ENCODE results near the gene EPHB2. TPM values are rescaled to one million over a fixed set of nuclear protein-coding genes. Genes with fewer than 3 reads are reported as not detected.

EPHB2 gene
- total and polyA plus RNA-seq, 2 of the 4 experiments (the other 2 are of a cell fraction), result 52.3 to 58.8 TPM

DNA sequence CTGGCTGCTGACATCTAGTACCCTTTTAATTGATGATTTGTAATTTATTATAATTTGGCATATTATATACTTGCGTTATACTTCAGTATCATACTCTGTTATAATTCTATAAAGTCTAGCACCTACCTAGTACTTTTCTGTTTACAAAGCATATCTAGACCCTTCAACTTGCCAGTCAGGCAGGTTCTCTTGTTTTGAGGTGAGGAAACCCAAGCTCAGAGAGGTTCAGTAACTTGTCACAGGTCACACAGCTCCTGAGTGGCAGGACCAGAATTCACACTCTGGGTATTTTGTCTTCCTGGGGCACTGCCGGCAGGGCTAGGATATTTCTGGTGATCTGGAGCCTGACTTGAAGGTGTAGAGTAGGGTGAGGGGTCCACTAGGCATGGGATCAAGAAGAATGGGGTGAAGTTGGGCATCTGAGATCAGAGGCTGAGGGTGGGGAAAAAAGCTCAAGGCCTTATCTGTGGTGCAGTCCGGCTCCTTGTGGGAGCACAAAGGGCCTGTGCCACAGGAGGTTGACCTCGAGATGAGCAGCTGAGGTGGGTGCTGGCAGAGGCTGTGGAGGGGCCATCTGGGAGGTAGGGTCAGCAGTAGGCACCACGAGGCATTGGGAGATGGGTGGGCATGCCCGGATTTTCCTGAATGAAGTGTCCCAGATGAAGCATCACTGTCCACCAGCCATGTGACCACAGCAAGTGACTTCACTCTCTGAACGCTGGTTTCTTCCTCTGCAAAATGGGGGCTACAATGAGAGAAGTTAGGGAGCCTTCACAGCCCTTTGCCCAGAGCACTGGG is 102.6 kb downstream of the EPHB2 start:
- Histone ChIP-seq H3K14ac (replicated peaks; ENCODE audit: low read depth, low read length) (no peak overlapping the region), H2AK5ac (ENCODE audit: low read depth, low read length) (no peak overlapping the region), H3K36me3 (ENCODE audit: control insufficient read depth, insufficient read depth, low read length) (no peaks in the 10 kb centered on the region), H4K91ac (ENCODE audit: insufficient read depth, low read depth, low read length) (no peak overlapping the region), H2BK20ac (ENCODE audit: low read depth, low read length) (no peak overlapping the region), H3K4me1 (ENCODE audit: control insufficient read depth, insufficient read depth, low read length) (peaks cover 11% of the 10 kb centered on the region), H2BK15ac (ENCODE audit: low read depth, low read length) (no peak overlapping the region), H3K4ac (ENCODE audit: low read depth, low read length) (no peak overlapping the region), H2AFZ (replicated peaks; ENCODE audit: low read length, poor library complexity) (no peak overlapping the region), H3K9ac (ENCODE audit: low read depth, low read length) (no peak overlapping the region), H2BK120ac (ENCODE audit: low read depth, low read length) (no peak overlapping the region), H4K20me1 (ENCODE audit: insufficient read depth, low read length) (peaks cover 17% of the 10 kb centered on the region), H4K8ac (ENCODE audit: low read depth in 2 of 2, low read length in 2 of 2) (no peak overlapping the region), H2BK5ac (ENCODE audit: low read depth, low read length, poor library complexity, severe bottlenecking) (no peak overlapping the region), H3K9me3 (ENCODE audit: control insufficient read depth, insufficient read depth, low read length) (no peaks in the 10 kb centered on the region), H2AK9ac (replicated peaks; ENCODE audit: low read depth, low read length, poor library complexity) (no peak overlapping the region), H3K4me2 (ENCODE audit: low read depth, low read length) (no peak overlapping the region), H3K79me1 (ENCODE audit: low read depth in 1 of 2, low read length in 2 of 2) (peaks cover 12 to 68% of the 10 kb centered on the region in 2 experiments), H3K4me3 (ENCODE audit: insufficient read depth, low read depth, low read length) (no peak overlapping the region), H3K56ac (ENCODE audit: extremely low read depth, insufficient read depth, low read length) (no peak overlapping the region), H4K5ac (ENCODE audit: low read depth, low read length) (no peak overlapping the region), H3K27me3 (ENCODE audit: control insufficient read depth, insufficient read depth, low read length) (no peaks in the 10 kb centered on the region), H3K9me1 (ENCODE audit: insufficient read depth, low read length) (peaks cover 29% of the 10 kb centered on the region), H3K23ac (ENCODE audit: low read depth, low read length) (no peak overlapping the region), H3K27ac (ENCODE audit: insufficient read depth, low read length) (no peak overlapping the region), H3K18ac (ENCODE audit: low read depth, low read length) (no peak overlapping the region)
- intact Hi-C loops (cut with micrococcal nuclease) (no loop called here), in situ Hi-C loops (cut with MboI; ENCODE audit: low sequenced_read_pairs) (no loop called here), dilution Hi-C loops (cut with HindIII; ENCODE audit: low sequenced_read_pairs, unreplicated experiment) (no loop called here)
- WGBS, 2 experiments (ENCODE audit: extremely low coverage in 2 of 2, insufficient read length in 1 of 2), result 100% methylated on average over 1 of the region's 7 CpGs; no CpG with 5 or more reads in 1 of the 2 experiments
- ATAC-seq (ENCODE audit: low read depth), result no peak
- DNase-seq, result no peak
- BruUV-seq (replicated peaks), result no TSS peak
- ChIA-PET CTCF (no interaction called here), POLR2A (ENCODE audit: unreplicated experiment) (no interaction called here)
- no peak for TF ChIP-seq CTCF (conservative IDR thresholded peaks at IDR 0.05; ENCODE audit: low read depth, low read length)
- TF ChIP-seq MXI1 (IDR thresholded peaks at IDR 0.05; ENCODE audit: borderline replicate concordance, low read depth, low read length), result no peak
- TF ChIP-seq POLR2A (IDR thresholded peaks at IDR 0.05; ENCODE audit: low read depth, low read length), result no peak
- no peak for TF ChIP-seq FOS (IDR thresholded peaks at IDR 0.05; ENCODE audit: low read depth, low read length)
- no peak for TF ChIP-seq USF2 (IDR thresholded peaks at IDR 0.05; ENCODE audit: low read depth, low read length)
- no peak for TF ChIP-seq CHD1 (IDR thresholded peaks at IDR 0.05; ENCODE audit: low read depth, low read length)
- TF ChIP-seq RAD21 (IDR thresholded peaks at IDR 0.05; ENCODE audit: low read length), result no peak
- TF ChIP-seq CEBPB (IDR thresholded peaks at IDR 0.05; ENCODE audit: low read depth, low read length), result no peak
- no peak for TF ChIP-seq SMC3 (IDR thresholded peaks at IDR 0.05; ENCODE audit: low read depth, low read length)
- no peak for TF ChIP-seq RCOR1 (IDR thresholded peaks at IDR 0.05; ENCODE audit: insufficient replicate concordance, low read length)
- TF ChIP-seq, protein P1, sequence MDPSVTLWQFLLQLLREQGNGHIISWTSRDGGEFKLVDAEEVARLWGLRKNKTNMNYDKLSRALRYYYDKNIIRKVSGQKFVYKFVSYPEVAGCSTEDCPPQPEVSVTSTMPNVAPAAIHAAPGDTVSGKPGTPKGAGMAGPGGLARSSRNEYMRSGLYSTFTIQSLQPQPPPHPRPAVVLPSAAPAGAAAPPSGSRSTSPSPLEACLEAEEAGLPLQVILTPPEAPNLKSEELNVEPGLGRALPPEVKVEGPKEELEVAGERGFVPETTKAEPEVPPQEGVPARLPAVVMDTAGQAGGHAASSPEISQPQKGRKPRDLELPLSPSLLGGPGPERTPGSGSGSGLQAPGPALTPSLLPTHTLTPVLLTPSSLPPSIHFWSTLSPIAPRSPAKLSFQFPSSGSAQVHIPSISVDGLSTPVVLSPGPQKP (IDR thresholded peaks at IDR 0.05; ENCODE audit: borderline replicate concordance, low read depth, low read length), result no peak
- TF ChIP-seq RFX5 (IDR thresholded peaks at IDR 0.05; ENCODE audit: low read depth, low read length), result no peak

Data from IMR-90 (cell line).